Keratinocyte (primary cell): ENCODE data around the gene LSP1. TPM values are rescaled to one million over a fixed set of nuclear protein-coding genes. Genes with fewer than 3 reads are reported as not detected.
"Not testable (repeated sequence)": the region's sequence is repeated elsewhere in the genome, so short reads cannot be mapped to it uniquely, and the experiment has no call there.

Source experiments
- DNase-seq: peaks from one replicate; pipeline ENCODE4 v3.0.0-alpha.2; 2011; ENCODE audit warnings: low read depth, missing footprints, low spot score
- FAIRE-seq: peaks from 2 replicates; lab custom pipeline; 2011; peaks lifted over from hg19 to GRCh38; lab: Jason Lieb, UNC
- H2AFZ ChIP-seq: 2 replicates; pipeline ENCODE4 v1.6.0; 2012; ENCODE audit warnings: low read length, control low read depth, inconsistent platforms; ENCODE audit not compliant: control insufficient read depth
- H3K27ac ChIP-seq: 2 replicates; pipeline ENCODE4 v1.5.1; 2011; ENCODE audit warnings: low read length; ENCODE audit not compliant: control insufficient read depth, insufficient read depth
- H3K27me3 ChIP-seq: 3 replicates; pipeline ENCODE4 v1.6.0; 2011; ENCODE audit warnings: low read length; ENCODE audit not compliant: control insufficient read depth, insufficient read depth; ENCODE audit errors: extremely low read depth
- H3K36me3 ChIP-seq, 2 experiments: 2 replicates in 1 of 2; 3 replicates in 1 of 2; pipeline ENCODE4 v1.5.1; 2011; ENCODE audit warnings: low read length in 2 of 2, mild to moderate bottlenecking in 1 of 2; ENCODE audit not compliant: control insufficient read depth in 2 of 2, insufficient read depth in 2 of 2; ENCODE audit errors: extremely low read depth in 1 of 2
- H3K4me1 ChIP-seq: 3 replicates; pipeline ENCODE4 v1.5.1; 2011; ENCODE audit warnings: low read length; ENCODE audit not compliant: control insufficient read depth, insufficient read depth; ENCODE audit errors: extremely low read depth
- H3K4me2 ChIP-seq: 3 replicates; pipeline ENCODE4 v1.6.0; 2011; ENCODE audit warnings: low read depth, low read length; ENCODE audit not compliant: control insufficient read depth, insufficient read depth; ENCODE audit errors: extremely low read depth
- H3K4me3 ChIP-seq, 3 experiments: fragments of 200-600 bp in 1 of 3; sonication (generic) in 1 of 3; 2 replicates in 2 of 3; 3 replicates in 1 of 3; pipeline ENCODE4 v1.5.1; 2011 to 2016; ENCODE audit warnings: low read length in 3 of 3, mild to moderate bottlenecking in 3 of 3, control low read depth in 2 of 3, inconsistent platforms in 1 of 3, low read depth in 1 of 3, mixed read lengths in 1 of 3, mixed run types in 1 of 3, moderate library complexity in 1 of 3; ENCODE audit not compliant: control insufficient read depth in 2 of 3, insufficient read depth in 2 of 3; ENCODE audit errors: extremely low read depth in 1 of 3
- H3K79me2 ChIP-seq: 2 replicates; pipeline ENCODE4 v1.6.0; 2012; ENCODE audit warnings: low read length; ENCODE audit not compliant: control insufficient read depth, insufficient read depth
- H3K9ac ChIP-seq: 3 replicates; pipeline ENCODE4 v1.6.0; 2011; ENCODE audit warnings: low read length; ENCODE audit not compliant: control insufficient read depth, insufficient read depth; ENCODE audit errors: extremely low read depth
- H3K9me1 ChIP-seq: 3 replicates; pipeline ENCODE4 v1.6.0; 2011; ENCODE audit warnings: low read length; ENCODE audit not compliant: control insufficient read depth, insufficient read depth; ENCODE audit errors: extremely low read depth
- H3K9me3 ChIP-seq: 2 replicates; pipeline ENCODE4 v1.5.1; 2012; ENCODE audit warnings: low read depth, low read length; ENCODE audit not compliant: control insufficient read depth
- H4K20me1 ChIP-seq: 3 replicates; pipeline ENCODE4 v1.6.0; 2011; ENCODE audit warnings: low read length; ENCODE audit not compliant: control insufficient read depth, insufficient read depth; ENCODE audit errors: extremely low read depth
- CTCF ChIP-seq, 3 experiments: IDR thresholded peaks in 1 of 3; conservative IDR thresholded peaks in 1 of 3; optimal IDR thresholded peaks in 1 of 3; 2 replicates in 2 of 3; 3 replicates in 1 of 3; pipeline versions ENCODE3 to v1.5.1; 2011; ENCODE audit warnings: low read length in 3 of 3, mild to moderate bottlenecking in 3 of 3, moderate library complexity in 2 of 3, control low read depth in 1 of 3, inconsistent platforms in 1 of 3; ENCODE audit not compliant: insufficient read depth in 2 of 3; ENCODE audit errors: extremely low read depth in 1 of 3
- EZH2 ChIP-seq: IDR thresholded peaks from one replicate; pipeline ENCODE4 v1.6.1; 2012; ENCODE audit warnings: inconsistent platforms, mild to moderate bottlenecking, low read length, moderate library complexity
- dilution Hi-C: fragments of 300-500 bp; cut with MboI; formaldehyde crosslinking; loops from one replicate; pipeline ENCODE4 v1.7.0; 2020; ENCODE audit warnings: low sequenced_read_pairs; ENCODE audit not compliant: extremely low pct_ligation_motif_present
- polyA plus RNA-seq, 5 experiments: library from polyadenylated mRNA; depleted of rRNA in 3 of 5; stranded (reverse) in 3 of 5; stranded (forward) in 1 of 5; unstranded in 1 of 5; fragments of >200 nt; gene quantifications; 1 replicate in 1 of 5; 2 replicates in 3 of 5; 3 replicates in 1 of 5; pipeline versions ENCODE4 v1.2.1 to v1.2.3, GENCODE V29; 2011 to 2012; ENCODE audit warnings: missing spikeins in 2 of 5, low read depth in 1 of 5, low replicate concordance in 1 of 5
- small RNA-seq, 3 experiments: library from RNA; depleted of rRNA; stranded (forward); fragments of <200 nt; gene quantifications; one replicate each; pipeline ENCODE3, GENCODE V24; 2012; ENCODE audit warnings: low read depth in 3 of 3, low replicate concordance in 1 of 3; ENCODE audit not compliant: insufficient read length in 3 of 3

Gene LSP1
- polyA plus RNA-seq, 1 donor (not counting 4 experiments of a cell fraction or from before 2014, with no cell fraction given) = 0.94 TPM

- H3K4me2 ChIP-seq = no peak overlapping the region
- H3K4me3 ChIP-seq = no peak overlapping the region
- no peaks in the 10 kb centered on the region for H3K9me1 ChIP-seq
- no peak overlapping the region for H2AFZ ChIP-seq
- no peaks in the 10 kb centered on the region for H3K36me3 ChIP-seq
- no peaks in the 10 kb centered on the region for H3K9me3 ChIP-seq
- DNase-seq (no peak), FAIRE-seq (no peak)
- no peak overlapping the region for H3K9ac ChIP-seq
- no peaks in the 10 kb centered on the region for H3K79me2 ChIP-seq
- H3K4me1 ChIP-seq = peaks cover 14% of the 10 kb centered on the region
- no peaks in the 10 kb centered on the region for H4K20me1 ChIP-seq
- dilution Hi-C loops = no loop called here
- H3K27ac ChIP-seq = no peak overlapping the region
- H3K27me3 ChIP-seq = no peaks in the 10 kb centered on the region
- TF ChIP-seq CTCF (optimal IDR thresholded peaks at IDR 0.05 in 1 of 3, IDR thresholded peaks at IDR 0.05 in 1 of 3, conservative IDR thresholded peaks at IDR 0.05 in 1 of 3; ENCODE audit: extremely low read depth in 1 of 3, insufficient read depth in 2 of 3, low read length in 3 of 3) = no peak
- no peak for TF ChIP-seq EZH2
These were observed 86.2 kb downstream of the LSP1 start for GRCh38 chr11:1939006-1939625.

- H4K20me1 ChIP-seq, H3K79me2 ChIP-seq, H3K4me2 ChIP-seq, H3K9me1 ChIP-seq, H3K36me3 ChIP-seq, H3K9ac ChIP-seq, FAIRE-seq, H3K27me3 ChIP-seq, H3K9me3 ChIP-seq, H3K27ac ChIP-seq, dilution Hi-C loops, H3K4me3 ChIP-seq, DNase-seq, H2AFZ ChIP-seq: not testable (repeated sequence)
- H3K4me1 ChIP-seq = peaks cover 15% of the 10 kb centered on the region
These were observed 86.9 kb downstream of the LSP1 start for GRCh38 chr11:1939788-1940187.

Small RNA genes within 50 kb of the gene (small RNA-seq; reads per million reads assigned to genes)
- 0 reads per million in 3 experiments for gene AC051649.1
- gene MIR4298 = 0 reads per million in 3 experiments

Other genes starting within 250 kb of the LSP1 start
- not detected in 3 replicates for gene KRTAP5-3, start 244.6 kb upstream of the LSP1 start, polyA plus RNA-seq
- not detected in 3 replicates for gene KRTAP5-4, start 230.9 kb upstream of the LSP1 start, polyA plus RNA-seq
- gene KRTAP5-5, start 223.3 kb upstream of the LSP1 start, polyA plus RNA-seq = not detected in 3 replicates
- not detected in 3 replicates for gene KRTAP5-6, start 155.9 kb upstream of the LSP1 start, polyA plus RNA-seq
- 0.03 to 0.18 TPM (median 0.14 TPM) in 3 replicates for gene IFITM10, start 102.5 kb upstream of the LSP1 start, polyA plus RNA-seq
- gene CTSD, start 89.2 kb upstream of the LSP1 start, polyA plus RNA-seq = 152 to 353 TPM (median 215 TPM) in 3 replicates
- 19.3 to 26.4 TPM (median 22.3 TPM) in 3 replicates for gene SYT8, start 18.1 kb upstream of the LSP1 start, polyA plus RNA-seq
- 7.5 to 10.7 TPM (median 9.4 TPM) in 3 replicates for gene TNNI2, start 14.1 kb upstream of the LSP1 start, polyA plus RNA-seq
- not detected in 3 replicates for gene PRR33, start 38.8 kb downstream of the LSP1 start, polyA plus RNA-seq
- gene TNNT3, start 66.6 kb downstream of the LSP1 start, polyA plus RNA-seq = 0.09 TPM in 1 of 3 replicates, not detected in the others
- 56.4 to 84.2 TPM (median 68.2 TPM) in 3 replicates for gene MRPL23, start 94.2 kb downstream of the LSP1 start, polyA plus RNA-seq
- gene H19, start 144.8 kb downstream of the LSP1 start, polyA plus RNA-seq = 1.9 to 26.9 TPM (median 15.6 TPM) in 3 replicates